NCI-H1417 (cell line): ENCODE measurements around the gene BDNF.
"Not testable (repeated sequence)": the region's sequence is repeated elsewhere in the genome, so short reads cannot be mapped to it uniquely, and the experiment has no call there.

Experiments
- DNase-seq, 3 experiments: peaks; one replicate each; lab custom pipeline; 2025; lab: John Stamatoyannopoulos, UW

The BDNF gene

GRCh38 chr11:27700351-27701301, at the start of gene BDNF:
Gene BDNF, minus strand, starts transcription at chr11:27700455. Its CDS starts 41,891 bp downstream, at chr11:27658564.
- peak in 2 of 3 experiments; percentile 67 to 68 for DNase-seq

GRCh38 chr11:27740362-27741013, 40.2 kb upstream of the BDNF start:
- no peak for DNase-seq

DNA sequence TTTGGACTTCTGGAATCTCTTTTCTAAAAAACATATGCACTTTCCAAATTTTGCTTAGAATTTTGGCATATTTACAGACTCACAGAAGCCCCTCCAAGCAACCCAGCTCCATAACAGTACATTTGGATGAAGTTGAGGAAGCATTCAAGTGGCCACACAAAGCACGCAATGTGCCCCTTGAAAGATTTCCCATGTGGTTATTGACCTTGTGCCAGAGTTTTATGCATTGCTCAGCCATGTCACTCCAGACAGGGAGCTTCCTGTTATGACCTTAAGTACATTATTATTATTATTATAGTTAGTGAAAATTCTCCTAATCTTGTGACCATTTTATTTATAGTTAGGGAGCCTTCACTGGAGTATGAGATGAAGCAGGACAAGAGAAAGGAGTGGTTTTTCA, 35.0 kb upstream of the BDNF start:
- DNase-seq: no peak

DNA sequence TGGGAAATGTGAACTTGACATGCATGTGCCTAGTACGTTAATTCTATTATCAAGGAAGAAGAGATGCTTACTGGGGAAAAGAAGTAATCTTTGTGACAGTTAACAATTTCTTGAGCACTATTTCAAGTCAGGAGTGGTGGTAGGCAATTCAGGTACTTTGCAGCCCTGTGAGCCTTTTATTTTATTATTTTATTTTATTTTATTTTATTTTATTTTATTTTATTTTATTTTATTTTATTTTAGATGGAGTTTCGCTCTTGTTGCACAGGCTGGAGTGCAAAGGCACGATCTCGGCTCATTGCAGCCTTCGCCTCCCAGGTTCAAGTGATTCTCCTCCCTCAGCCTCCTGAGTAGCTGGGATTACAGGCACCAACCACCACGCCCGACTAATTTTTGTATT, 31.5 kb upstream of the BDNF start:
- DNase-seq: not testable (repeated sequence)

DNA sequence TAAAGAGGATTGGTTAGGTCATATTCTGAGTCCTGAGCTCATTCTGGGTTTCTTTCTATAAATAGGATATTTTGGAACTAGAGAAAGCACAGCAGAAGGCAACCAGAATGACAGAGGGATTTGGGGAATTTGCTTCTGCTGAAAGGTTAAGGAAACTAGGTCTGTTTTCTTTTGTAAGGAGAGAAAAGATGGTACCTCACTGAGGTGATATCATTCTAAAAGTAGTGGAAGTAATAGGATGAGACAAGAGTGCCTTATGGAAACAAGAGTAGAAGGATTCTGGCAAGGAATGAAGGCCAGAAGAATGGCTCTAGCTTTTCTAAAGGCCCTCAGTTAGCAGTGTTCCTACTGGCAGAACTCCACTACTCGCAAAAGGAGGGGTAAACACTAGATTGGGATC, 26.7 kb upstream of the BDNF start:
- DNase-seq: no peak

GRCh38 chr11:27723687-27724086, 23.4 kb upstream of the BDNF start:
- no peak for DNase-seq

DNA sequence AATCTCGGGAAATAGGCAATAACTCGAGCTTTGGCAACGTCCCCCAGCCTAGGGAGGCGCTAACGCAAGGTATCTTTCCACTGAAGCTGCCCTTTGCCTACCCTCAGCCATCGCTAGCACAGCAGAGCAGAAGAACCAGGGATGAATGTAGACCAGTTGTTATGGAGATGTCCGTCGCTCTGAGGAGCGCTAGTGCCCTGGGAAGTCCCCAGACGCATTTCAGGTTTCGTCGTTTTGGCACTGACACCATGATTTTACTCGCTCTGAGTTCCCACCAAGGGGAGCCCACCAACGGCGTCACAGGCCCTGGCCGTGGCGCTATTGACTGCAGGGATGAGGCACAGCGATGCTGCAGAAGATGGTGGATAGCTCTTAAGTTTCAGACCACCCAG, 22.7 kb upstream of the BDNF start:
- DNase-seq: peak in 1 of 3 experiments; percentile 12

DNA sequence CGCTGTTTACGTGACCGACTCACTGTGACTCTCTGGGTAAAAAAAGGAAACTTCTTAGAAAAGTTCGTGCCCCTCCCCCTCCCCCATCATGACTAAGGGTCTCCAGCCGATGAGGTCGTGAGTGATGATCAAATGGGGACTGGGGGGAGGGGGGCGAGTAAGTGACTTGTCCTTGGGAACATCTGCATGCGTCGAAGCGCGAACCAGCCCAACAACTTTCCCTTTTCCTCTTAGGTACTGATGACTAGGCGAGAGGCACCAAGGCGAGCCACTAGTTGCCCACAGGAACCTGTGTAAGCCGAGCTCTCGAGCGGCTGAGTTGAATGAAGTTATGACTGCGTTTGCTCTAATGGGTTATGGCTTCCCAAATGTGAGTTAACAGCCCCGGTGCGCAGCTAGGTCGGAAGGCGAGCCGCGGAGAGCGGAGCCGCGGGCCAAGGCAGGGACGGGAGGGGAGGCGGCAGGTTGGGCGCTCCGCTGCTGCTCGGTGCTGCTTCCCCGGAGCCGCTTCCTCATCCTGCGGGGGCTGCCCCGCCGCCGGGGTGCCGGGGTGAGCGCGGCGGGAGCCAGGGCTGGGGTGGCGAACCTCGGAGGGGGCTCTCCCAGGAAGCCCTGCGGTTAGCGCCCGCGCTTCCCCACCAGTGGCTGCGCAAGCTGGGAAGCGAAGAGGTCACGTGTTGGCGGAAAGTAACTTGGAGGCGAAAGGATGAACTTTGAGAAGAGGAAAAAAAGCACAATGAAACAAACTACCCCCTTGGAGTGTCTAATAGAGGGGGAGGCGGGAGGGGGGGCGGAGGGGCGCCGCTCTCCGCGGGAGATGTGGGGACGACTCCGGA, 22.1 kb upstream of the BDNF start:
- peak; percentile 42 to 64 (median 59) for DNase-seq

DNA sequence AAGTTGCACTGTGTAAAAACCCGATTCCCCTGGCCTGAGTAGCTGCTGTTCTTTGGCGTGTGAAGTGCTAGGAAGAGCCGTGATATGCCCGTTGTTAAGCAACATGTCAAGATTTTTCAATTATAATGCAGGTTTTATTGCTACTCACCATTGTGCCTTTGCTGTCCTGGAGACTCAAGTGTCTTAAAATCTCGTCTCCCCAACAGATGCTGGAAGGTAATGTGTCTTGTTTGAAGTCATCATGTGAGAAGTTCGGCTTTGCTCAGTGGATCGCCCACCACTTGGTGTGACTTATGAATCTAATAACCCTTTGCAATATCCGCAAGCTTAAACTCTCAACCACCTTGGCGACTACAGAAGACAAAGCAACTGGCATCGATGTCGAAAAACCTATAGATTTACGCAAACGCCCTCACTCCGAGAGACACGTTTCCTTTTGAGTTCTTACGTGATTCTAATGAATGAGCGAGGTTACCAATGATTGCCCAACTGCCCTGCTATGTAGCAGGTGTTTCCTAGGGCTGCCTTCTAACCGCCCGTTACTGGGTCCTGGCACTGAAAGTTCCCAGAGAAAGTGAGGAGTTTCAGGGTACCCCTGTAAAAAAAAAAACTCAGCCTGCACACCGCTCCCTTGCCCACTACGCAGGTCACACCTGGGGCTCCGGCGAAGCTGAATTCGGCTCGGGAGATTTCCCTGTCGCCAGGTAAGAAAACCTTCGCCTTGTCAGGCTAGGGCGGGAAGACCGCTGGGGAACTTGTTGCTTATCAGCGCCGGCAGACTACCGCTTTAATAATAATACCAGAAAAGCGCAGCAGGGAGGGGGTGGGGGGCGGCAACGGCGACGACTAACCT, 21.2 kb upstream of the BDNF start:
- DNase-seq: peak; percentile 33 to 71 (median 55)

- peak; percentile 14 to 53 (median 14) for DNase-seq
These were observed 20.1 kb upstream of the BDNF start for GRCh38 chr11:27720277-27720830.

- peak in 1 of 3 experiments; percentile 20 for DNase-seq
These were observed 19.3 kb upstream of the BDNF start for GRCh38 chr11:27719546-27719925.

DNA sequence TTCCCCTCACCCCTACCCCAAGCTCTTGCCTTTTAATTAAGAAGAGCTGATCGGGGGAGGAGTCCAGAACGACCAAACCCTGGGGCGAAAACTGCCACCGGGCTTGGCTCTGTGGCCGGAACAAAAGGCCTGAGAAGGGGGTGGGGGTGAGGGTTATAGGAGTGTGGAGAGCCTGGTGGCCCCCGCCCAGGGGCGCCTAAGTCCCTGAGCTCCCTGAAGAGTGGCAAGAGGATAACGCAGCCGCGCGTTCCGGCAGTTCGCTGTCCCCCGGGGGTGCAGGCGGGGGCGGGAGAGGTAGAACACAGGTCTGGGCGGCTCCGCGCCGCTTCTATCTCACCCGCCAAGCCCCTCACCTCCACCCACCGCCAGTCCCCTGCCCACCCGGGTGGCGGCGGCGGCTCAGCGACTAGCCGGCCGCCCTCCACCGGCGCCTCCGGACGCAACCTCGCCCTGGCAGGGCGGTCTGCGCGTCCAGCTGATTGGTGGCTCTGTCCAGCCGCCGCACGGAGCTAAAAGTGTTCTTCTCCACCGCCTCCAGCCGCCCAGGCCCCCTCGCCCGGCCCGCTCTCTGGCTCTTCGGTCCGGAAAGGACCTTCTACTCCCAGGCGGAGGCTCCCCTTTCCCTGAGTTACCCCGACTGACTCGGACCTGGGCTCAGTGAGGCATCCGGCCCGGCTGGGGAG, 18.7 kb upstream of the BDNF start:
- DNase-seq: peak in 2 of 3 experiments; percentile 87 to 91

- DNase-seq: peak; percentile 65 to 91 (median 87)
These were observed 18.1 kb upstream of the BDNF start for GRCh38 chr11:27718346-27718862.

DNA sequence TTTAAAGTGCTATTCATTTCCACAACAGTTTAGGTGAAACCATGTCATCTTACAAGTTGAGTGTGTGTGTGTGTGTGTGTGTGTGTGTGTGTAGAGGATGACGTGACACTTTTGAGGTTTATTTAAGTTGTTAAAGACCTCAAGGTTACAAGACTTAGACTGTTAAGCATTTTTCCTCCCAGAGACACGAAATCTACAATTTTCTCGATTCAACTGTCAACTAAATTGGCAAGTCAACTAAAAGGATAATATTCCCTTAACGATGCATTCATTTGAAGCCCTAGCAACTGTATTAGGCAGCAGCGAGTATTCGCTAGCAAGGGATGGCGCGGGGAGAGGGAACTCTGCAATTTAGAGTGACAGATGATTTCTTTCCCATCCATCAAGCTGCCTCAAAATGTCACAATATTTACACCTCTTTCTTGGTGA, 17.6 kb upstream of the BDNF start:
- peak; percentile 42 to 88 (median 78) for DNase-seq

GRCh38 chr11:27717377-27717776, 17.1 kb upstream of the BDNF start:
- peak in 2 of 3 experiments; percentile 29 to 57 for DNase-seq

DNA sequence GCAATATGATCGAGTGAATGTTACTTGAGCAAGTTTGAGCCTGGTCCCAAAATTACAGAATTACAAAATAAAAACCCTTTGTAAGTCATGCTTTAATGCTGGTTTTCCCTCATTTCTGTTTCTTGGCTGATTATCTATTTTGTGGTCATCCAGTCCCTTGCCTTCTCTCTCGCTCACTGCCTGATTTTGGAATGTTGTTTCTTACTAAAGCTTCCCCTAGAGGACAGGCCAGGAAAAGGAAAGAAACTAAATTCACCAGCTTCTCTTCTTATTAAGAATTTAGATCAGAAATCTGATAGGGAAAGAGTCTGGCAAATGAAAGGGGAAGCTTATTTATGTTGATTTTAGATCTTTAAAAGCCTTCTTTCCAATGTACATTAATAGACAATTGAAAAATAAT, 16.6 kb upstream of the BDNF start:
- DNase-seq: peak in 1 of 3 experiments; percentile 11

DNA sequence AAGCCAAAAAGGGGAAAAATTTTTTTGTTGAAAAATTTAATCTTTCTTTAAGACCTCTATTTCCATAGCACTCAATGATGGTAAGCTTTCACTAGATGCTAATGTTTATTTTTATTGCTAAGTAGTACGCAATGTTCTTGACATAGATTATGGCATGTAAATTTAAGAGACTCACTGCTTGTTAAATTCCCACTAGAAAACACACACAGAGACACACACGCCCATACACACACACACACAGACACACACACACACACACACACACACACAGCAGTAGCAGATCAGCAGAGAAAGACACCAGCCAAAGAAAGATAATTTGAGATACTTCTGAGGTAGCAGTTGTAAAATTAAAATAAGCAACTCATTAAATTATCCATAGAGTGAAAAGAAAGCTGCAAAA, 16.0 kb upstream of the BDNF start:
- no peak for DNase-seq

DNA sequence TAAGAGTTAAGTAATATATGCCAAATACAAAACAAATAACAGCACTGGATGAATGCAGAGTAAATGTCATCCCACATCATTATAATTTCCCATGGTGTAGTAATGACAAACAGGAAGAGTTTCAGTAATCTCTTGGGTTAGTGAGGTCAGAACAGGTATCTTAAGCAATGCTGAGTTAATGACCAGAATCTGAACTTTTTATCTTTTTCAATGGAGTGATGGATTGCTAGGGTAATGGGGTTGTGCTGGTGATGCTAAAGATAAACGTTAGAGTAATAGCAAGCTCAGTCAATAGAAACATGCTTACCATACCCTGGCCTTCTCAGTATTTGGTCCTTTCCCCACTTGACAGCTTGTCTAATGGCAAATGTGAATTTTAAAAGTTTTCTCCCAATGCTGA, 11.5 kb upstream of the BDNF start:
- DNase-seq: no peak

DNA sequence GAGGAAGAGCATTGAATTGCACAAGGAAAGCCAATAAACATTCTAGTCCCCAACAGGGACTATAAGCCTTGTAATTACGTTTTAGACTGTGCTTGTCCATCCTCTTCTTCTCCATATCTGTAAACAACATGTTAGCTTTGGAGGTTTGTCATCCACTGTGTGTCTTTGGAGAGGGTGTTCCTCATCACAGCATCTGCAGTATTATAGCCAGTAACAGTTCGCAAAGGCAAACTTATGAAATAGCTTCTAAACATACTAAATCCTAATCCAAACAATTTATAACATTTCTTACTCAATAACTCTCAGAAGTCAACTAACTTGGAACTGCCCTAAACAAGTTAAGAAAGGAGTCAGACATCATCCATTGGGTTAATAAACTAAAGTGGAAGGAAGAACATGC, 10.3 kb upstream of the BDNF start:
- DNase-seq: no peak

DNA sequence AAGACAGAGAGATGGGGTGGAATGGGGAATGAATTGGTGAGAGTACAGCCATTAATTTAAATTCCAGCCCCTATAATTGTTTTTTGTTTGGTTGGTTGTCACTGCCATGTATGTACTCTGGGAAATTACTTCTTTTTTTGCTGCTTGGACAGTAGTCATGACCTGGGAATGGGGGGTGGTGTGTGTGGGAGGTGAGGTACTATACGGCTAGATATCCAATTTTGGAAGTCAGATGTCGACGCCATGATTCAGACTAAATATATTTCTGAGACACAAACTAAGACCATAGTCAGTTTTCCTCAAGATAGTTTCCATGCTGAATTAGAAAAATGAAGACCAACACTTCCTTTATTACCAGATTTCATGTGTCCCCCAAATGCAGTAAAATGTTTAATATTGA, 7.4 kb upstream of the BDNF start:
- DNase-seq: no peak
